GF-D8 (cell line): ENCODE measurements around the gene KIF5A.

Experiments used
- DNase-seq: peaks from one replicate; lab custom pipeline; 2025; lab: John Stamatoyannopoulos, UW

Gene KIF5A

DNA sequence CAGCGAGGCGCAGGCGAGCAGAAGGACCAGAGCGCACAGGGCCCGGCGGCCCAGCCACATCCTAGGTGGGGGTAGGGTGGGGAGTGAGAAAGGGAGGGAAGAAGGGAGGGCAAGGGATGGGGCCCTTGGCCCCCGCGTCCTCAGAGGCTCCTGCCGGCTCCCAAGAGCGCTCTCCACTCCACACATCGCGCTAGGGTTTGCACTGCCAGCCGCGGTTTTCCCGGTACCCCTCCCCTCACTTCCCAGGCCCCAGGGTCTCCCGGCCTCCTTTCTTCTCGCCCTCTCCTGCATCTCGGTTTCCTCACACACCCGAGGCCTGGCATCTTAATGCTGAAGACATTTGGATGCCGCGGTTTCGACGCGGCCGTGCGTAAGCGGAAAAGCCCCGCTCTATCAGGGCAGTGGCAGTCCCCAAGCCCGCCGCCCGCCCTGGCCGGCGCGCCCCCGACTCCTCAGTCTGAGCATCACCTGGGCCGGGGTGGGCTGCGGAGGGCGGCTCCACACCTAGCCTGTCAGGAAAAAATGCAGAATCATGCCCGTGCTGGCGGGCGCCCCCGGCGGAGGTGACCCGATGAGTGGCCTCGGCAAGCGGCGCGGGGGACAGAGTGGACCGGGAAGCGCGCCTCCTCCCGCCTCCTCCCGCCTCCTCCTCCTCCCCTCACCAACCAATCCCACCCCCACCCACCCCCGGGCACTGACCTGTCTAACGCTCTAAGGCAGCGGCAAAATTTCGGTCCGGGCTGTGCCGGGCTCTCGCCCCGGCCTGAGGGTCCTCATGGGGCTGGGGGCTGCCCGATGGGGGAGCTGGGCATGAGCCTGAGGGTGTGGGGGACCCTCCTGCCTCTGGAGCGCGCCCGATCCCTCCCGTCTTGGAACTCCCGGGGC, 82.5 kb downstream of the KIF5A start:
- no peak for DNase-seq

DNA sequence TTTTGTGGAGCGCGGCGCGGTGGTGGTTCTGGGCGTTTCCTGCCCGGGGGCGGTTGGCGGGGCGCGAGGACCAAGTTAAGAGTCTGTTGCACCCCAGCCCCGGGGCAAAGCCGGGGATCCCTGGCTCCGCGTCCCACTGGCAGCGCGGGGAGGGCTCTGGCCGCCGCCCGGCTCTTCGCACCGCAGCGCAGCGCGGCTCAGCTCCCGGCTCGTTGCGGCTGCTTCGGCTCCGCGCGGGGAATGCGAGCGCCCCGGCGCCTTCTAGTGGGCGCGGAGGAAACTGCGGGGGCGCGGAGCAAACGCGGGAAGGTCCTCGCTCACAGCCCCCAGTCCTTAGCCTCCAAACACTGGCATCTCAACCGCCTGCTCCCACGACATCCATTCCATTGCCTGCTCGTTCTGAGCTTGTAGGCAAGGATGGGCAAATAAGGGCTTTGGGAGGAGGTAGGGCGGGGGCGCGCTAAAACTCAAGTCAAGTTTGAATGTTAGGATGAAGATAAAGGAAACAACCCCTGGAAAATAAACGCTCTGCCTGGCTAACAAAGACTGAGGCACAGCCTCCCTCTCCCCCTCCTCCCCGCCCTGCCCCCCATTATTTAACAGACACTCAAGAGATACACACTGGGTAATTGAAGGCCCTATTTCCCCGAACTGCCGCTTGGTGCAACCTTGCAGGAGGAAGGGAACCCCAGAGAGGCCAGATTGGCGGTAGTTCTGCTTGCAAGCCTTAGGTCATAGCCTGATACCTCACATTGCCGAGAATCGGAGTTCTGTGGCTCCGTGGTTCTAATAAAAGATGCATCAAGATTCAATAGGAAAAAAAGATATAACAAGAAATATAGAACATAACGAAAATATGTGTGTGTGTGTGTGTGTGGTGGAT, 83.4 kb downstream of the KIF5A start, which contains the start of gene B4GALNT1:
B4GALNT1 (minus strand) TSS at position 244 of the 883 bp plus-strand sequence. CDS start 1,069 bp downstream, outside the sequence.
- peak; percentile 2 for DNase-seq
